ENCODE measurements around the gene TUT7. TPM values are rescaled to one million over a fixed set of nuclear protein-coding genes. Genes with fewer than 3 reads are reported as not detected.

The TUT7 gene
- total and polyA plus RNA-seq, 10 of the 15 experiments (the other 5 are each of a cell fraction or from before 2014, with no cell fraction given), result 10.0 to 49.8 (median 30.4) TPM

- TF ChIP-seq RCOR1 (conservative IDR thresholded peaks at IDR 0.05; ENCODE audit: low read depth, low read length) (no peak), POLR2AphosphoS2 (IDR thresholded peaks at IDR 0.05; ENCODE audit: low read depth, low read length) (no peak), FOS (IDR thresholded peaks at IDR 0.05; ENCODE audit: borderline replicate concordance, extremely low read depth, insufficient read length) (no peak), FOXK2 (IDR thresholded peaks at IDR 0.05) (no peak), CREM (IDR thresholded peaks at IDR 0.05; ENCODE audit: low read depth) (no peak), MEF2A (IDR thresholded peaks at IDR 0.05; ENCODE audit: insufficient read depth, low read depth, low read length) (peak; percentile 79), ZNF274 (IDR thresholded peaks at IDR 0.05; ENCODE audit: insufficient read depth, insufficient read length) (no peak), NBN (IDR thresholded peaks at IDR 0.05) (peak; percentile 47; the same call in 1 of the 2 replicates), KAT2A (conservative IDR thresholded peaks at IDR 0.05; ENCODE audit: control insufficient read depth, low read depth, low read length) (no peak), RAD51 (IDR thresholded peaks at IDR 0.05) (no peak), JUND (IDR thresholded peaks at IDR 0.05; ENCODE audit: low read depth, low read length) (no peak), RELA (IDR thresholded peaks at IDR 0.05; ENCODE audit: borderline replicate concordance, partially characterized antibody) (no peak), POLR2A (IDR thresholded peaks at IDR 0.05; ENCODE audit: low read depth, low read length) (no peak), IKZF1 (conservative IDR thresholded peaks at IDR 0.05) (peak; percentile 40; the same call in 1 of the 2 replicates), SREBF2 (IDR thresholded peaks at IDR 0.05; ENCODE audit: low read length) (no peak), SMARCA5 (IDR thresholded peaks at IDR 0.05) (no peak)
Observed at GRCh38 chr9:86337469-86338108, 16.6 kb downstream of the TUT7 start (continued).

- no TSS peak for BruUV-seq (replicated peaks)
- TF ChIP-seq ZNF24 (IDR thresholded peaks at IDR 0.05), result no peak
- no peak for TF ChIP-seq NFYB (IDR thresholded peaks at IDR 0.05; ENCODE audit: insufficient read depth, low read depth, low read length)
- TF ChIP-seq PBX3 (IDR thresholded peaks at IDR 0.05; ENCODE audit: insufficient replicate concordance, low read depth, low read length), result no peak
- no peak for TF ChIP-seq E2F8 (IDR thresholded peaks at IDR 0.05; ENCODE audit: low read depth, partially characterized antibody)
- TF ChIP-seq HDAC2 (IDR thresholded peaks at IDR 0.05), result no peak
- TF ChIP-seq KLF5 (IDR thresholded peaks at IDR 0.05; ENCODE audit: partially characterized antibody), result no peak
- TF ChIP-seq ZZZ3 (IDR thresholded peaks at IDR 0.05; ENCODE audit: control insufficient read depth, insufficient read length, low read depth), result no peak
- TF ChIP-seq NR2C2 (IDR thresholded peaks at IDR 0.05; ENCODE audit: borderline replicate concordance, control insufficient read depth, insufficient read length, low read depth), result no peak
Observed at GRCh38 chr9:86336058-86336457, 18.2 kb downstream of the TUT7 start.

More at GRCh38 chr9:86336058-86336457, 18.2 kb downstream of the TUT7 start:
- no peak overlapping the region for H3K27ac ChIP-seq (ENCODE audit: control insufficient read depth, insufficient read depth)
- H3K79me2 ChIP-seq (ENCODE audit: control insufficient read depth, insufficient read depth, low read length), result peaks cover 3% of the 10 kb centered on the region; the same call in 1 of the 2 replicates
- no peak overlapping the region for H2AFZ ChIP-seq (ENCODE audit: control insufficient read depth, low read depth, low read length)
- WGBS (ENCODE audit: insufficient coverage, insufficient replicate concordance, low lambda C conversion rate, missing lambda C conversion rate), result 94% methylated on average over 1 of the region's 1 CpG
- ChIA-PET RAD21 (ENCODE audit: unreplicated experiment) (no interaction called here), SMC1A (ENCODE audit: uncharacterized antibody, unreplicated experiment) (interaction anchor here (7.0 kb wide), 1 partner anchor 14 kb away, joined by 51 read pairs; no protein-coding TSS in a partner anchor), POLR2A (no interaction called here), CTCF (no interaction called here)
- H3K4me1 ChIP-seq (ENCODE audit: control insufficient read depth, insufficient read depth, low read length), result peaks cover 36% of the 10 kb centered on the region
- intact Hi-C loops (cut with micrococcal nuclease; ENCODE audit: unreplicated experiment), result no loop called here
- no peak for FAIRE-seq
- H3K9me3 ChIP-seq (replicated peaks; ENCODE audit: control insufficient read depth, insufficient read depth, low read length), result no peaks in the 10 kb centered on the region
- in situ Hi-C loops (cut with MboI), result no loop called here
- H3K4me3 ChIP-seq, result no peak overlapping the region
- H3K36me3 ChIP-seq (ENCODE audit: control insufficient read depth in 2 of 2, insufficient read depth in 2 of 2, low read length in 1 of 2), result peaks cover 0 to 29% of the 10 kb centered on the region in 2 experiments; a peak in 2 of 4 replicates
- H3K4me2 ChIP-seq (ENCODE audit: control insufficient read depth, insufficient read depth), result no peak overlapping the region
- H3K9ac ChIP-seq (ENCODE audit: control insufficient read depth, insufficient read depth, low read length), result no peak overlapping the region
- H4K20me1 ChIP-seq (ENCODE audit: control insufficient read depth, insufficient read depth), result no peaks in the 10 kb centered on the region
- ATAC-seq, result no peak
- no peak for DNase-seq (ENCODE audit: low read depth, low spot score)
- H3K27me3 ChIP-seq (replicated peaks in 1 of 2; ENCODE audit: control insufficient read depth in 2 of 2, insufficient read depth in 2 of 2, low read length in 1 of 2), result no peaks in the 10 kb centered on the region
